Body of pancreas (tissue), 4 donors: ENCODE data around the gene KAT7.

Experiments used
- CTCF ChIP-seq, 7 experiments: fragments of 450-650 bp in 4 of 7; fragments of 200-600 bp in 3 of 7; sonication (generic) in 3 of 7; IDR thresholded peaks; one replicate each; pipeline ENCODE4 v1.5.1; 2016 to 2019; ENCODE audit warnings: antibody characterized with exemption in 7 of 7
- POLR2A ChIP-seq, 3 donors: fragments of 450-650 bp; IDR thresholded peaks; one replicate each; pipeline ENCODE4 v1.6.1; 2016; ENCODE audit warnings: antibody characterized with exemption in 3 of 3, mild to moderate bottlenecking in 2 of 3

- TF ChIP-seq CTCF (IDR thresholded peaks at IDR 0.05) (no peak), POLR2A (IDR thresholded peaks at IDR 0.05) (no peak)
These were observed 71.8 kb downstream of the KAT7 start for GRCh38 chr17:49859991-49860953.
